Hematopoietic multipotent progenitor cell (in vitro differentiated cells): Measurements from ENCODE around the gene PNMA6A. TPM values are rescaled to one million over a fixed set of nuclear protein-coding genes. Genes with fewer than 3 reads are reported as not detected.
"Not testable (repeated sequence)": the region's sequence is repeated elsewhere in the genome, so short reads cannot be mapped to it uniquely, and the experiment has no call there.

ENCODE experiments used
- DNase-seq, 3 donors: peaks; one replicate each; pipeline ENCODE4 v3.0.0-alpha.2; 2011 to 2015; ENCODE audit warnings: low read depth in 2 of 3, low spot score in 2 of 3
- total RNA-seq: library from RNA; depleted of rRNA; stranded (reverse); fragments of >200 nt; gene quantifications from one replicate; pipeline ENCODE4 v1.2.3, GENCODE V29; 2012

Gene PNMA6A
- total RNA-seq = 4.6 TPM

DNA sequence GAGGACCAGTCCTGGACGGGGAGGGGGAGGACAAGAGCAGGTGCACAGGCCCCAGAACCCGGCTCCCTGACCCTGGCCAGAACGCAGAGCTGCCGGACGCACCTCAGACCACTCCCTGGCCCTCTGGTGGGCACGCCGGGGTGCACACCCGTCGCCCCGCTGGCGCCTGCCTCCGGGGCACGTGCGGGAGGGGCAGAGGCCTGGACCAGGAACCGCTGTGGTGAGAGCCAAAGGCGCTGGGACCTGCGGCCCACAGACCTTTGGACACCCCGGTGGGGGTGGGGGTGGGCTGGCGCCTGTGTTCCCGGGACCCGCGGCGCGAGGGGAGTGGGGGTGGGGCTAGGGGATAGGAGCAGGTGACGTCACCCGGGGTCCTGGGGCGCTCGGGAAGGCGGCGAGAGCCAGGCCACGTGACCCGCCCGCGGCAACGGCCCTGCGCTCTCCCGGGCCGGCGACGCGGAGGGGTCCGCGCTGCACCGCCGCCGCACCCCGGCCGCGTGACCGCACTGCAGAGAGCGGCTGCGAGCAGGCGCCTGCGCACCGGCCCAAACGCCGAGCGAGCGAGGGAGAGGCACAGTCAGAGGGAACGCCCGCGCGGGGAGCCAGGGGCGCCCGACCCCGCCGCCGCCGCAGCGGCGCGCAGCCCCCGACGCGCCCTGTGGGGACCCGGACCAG, at the start of gene PNMA6A:
Gene PNMA6A, plus strand, starts transcription at position 546 of the 675 bp plus-strand sequence. CDS start 609 bp downstream, outside the sequence.
- not testable (repeated sequence) for DNase-seq

DNA sequence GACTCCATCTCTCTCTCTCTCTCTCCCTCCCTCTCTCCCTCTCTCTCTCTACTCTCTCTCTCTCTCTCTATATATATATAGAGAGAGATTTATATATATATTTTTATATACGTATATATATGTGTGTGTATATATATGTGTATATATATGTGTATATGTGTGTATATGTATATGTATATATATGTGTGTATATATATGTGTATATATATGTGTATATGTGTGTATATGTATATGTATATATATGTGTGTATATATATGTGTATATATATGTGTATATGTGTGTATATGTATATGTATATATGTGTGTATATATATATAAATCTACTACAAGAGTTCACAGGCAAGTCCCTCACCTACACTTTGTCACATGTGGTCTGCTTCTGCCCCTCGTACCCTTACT, 45.8 kb upstream of the PNMA6A start:
- DNase-seq = not testable (repeated sequence)

DNA sequence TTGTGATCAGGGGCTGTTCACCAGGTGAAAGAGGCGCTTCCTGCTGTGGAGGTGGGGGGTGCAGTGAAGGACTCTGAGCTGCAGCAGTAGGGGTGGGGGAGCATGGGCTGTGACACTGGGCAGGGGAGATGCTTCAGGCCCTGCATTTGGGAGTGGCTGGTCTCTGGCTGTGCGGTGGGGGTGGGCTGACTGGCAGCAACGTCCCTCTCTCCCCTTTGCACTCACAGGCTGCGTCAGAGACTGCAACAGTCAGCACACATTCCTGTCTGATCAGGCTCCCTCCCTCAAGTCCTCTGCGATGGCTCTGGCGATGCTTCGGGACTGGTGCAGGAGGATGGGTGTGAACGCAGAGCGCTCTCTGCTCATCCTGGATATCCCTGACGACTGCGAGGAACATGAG, 43.8 kb upstream of the PNMA6A start:
- not testable (repeated sequence) for DNase-seq

DNA sequence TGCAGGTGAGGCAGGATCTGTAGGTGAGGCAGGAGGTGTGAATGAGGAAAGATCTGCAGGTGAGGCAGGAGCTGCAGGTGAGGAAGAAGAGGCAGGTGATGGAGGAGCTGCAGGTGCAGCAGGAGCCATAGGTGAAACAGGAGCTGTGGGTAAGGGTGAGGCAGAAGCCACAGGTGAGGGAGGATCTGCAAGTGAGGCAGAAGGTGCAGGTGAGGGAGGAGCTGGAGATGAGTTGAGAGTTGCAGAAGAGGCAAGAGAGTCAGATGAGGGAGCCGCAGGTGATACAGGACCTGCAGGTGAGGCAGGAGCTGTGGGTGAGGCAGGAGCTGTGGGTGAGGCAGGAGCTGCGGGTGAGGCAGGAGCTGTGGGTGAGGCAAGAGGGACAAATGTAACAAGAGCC, 43.1 kb upstream of the PNMA6A start:
- no peak for DNase-seq

DNA sequence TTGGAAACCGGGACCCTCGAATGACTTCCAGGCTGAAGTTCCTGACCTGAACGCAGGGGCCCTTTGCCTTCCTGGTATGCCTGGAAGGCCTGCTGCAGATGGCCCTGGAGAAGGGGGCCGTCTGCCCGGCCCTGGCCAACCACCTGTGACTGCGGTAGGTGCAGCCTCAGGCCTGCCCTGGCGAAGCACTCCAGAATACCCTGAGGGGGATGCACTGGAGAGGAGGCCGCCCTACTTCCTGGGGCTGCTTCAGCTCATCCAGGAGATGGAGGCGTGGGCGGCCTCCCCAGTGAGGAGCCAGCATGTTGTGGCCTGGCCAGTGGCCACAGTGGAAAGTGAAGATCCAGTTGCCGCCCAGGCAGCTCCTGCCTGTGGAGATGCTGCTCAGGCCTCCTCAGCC, 42.4 kb upstream of the PNMA6A start:
- no peak for DNase-seq

DNA sequence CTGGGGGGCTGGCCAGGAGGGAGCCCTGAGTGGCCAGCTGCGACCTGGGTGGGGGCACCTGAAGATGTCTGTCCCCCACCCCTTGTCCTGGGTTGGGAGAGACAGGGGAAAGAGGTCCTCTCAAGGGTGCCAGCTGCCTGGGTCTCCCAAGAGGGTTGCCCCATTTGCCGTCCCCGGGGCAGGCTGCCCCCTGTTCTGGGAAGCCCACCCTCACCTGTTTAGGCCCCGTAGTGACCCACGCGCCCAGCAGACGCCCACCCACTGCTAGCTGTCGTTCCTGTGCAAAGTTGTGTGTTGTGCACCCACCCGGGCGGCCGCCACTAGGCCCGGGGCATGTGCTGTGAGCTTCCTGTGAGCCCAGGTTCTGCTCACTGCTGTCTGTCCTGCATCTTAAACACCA, 41.5 kb upstream of the PNMA6A start:
- DNase-seq = no peak

DNA sequence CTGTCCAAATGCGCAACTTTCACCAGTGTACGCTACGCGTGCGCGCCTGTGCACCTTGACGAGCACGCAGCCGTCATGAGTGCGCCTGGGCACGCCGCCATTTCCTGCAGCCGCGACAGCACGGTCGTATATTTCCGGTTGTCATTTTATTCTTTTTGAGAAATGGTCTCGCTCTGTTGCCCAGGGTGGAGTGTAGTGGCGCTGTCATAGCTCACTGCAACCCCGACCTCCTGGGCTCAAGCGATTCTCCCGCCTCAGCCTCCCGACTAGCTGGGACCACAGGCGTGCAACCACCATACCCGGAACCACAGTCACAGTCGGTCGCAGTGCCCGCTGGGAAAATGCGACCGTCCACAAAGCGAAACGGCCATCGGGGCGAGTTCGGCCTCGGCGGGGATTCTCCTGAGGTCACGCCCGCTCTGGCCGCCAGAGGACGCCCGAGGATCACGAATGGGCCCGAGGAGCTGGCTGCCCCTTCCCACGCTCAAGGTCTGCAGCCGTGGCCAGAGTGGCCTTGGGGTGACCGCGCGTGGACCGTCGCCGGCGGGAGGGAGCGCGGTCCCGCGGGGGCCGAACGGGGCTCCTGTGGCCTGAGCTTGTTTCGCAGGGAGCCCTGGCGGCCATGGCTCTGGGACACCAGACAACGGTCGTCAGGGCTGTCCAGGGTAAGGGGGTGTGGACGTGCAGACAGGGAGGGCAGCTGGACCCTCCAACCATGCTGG, 39.7 kb upstream of the PNMA6A start:
- peak; percentile 38 to 70 (median 49) for DNase-seq

DNA sequence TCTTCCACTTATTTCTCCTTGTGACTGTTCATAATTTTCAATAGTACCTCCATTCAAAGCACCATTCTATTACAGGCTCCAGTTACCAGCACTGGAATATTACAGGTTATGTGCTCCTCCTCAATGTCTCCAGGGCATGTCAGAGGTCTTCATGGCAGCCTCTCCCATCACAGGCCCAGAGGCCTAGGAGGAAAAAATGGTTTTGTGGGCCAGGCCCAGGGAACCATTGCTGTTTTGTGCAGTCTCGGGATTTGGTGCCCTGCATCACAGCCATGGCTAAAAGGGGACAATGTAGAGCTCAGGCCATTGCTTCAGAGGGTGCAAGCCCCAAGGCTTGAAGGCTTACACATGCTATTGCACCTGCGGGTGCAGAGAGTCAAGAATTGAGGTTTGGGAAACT, 23.2 kb upstream of the PNMA6A start:
- no peak for DNase-seq

DNA sequence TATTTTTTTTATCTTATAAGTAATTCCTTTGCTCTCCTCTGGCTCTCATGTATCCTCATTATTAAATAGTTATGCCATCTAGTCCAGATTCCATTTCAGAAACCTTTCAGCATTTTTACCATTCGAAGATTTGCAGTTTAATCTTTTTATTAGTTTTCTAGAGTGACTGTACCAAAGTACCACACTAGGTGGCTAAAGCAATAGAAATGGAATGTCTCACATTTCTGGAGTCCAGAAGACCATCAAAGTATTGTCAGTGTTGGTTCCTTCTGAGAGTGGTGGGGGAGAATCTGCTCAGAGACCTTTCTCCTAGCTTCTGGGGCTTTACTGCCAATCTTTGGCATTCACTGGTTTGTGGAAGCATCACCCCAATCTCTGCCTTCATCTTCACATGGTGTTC, 19.7 kb upstream of the PNMA6A start:
- DNase-seq = no peak

DNA sequence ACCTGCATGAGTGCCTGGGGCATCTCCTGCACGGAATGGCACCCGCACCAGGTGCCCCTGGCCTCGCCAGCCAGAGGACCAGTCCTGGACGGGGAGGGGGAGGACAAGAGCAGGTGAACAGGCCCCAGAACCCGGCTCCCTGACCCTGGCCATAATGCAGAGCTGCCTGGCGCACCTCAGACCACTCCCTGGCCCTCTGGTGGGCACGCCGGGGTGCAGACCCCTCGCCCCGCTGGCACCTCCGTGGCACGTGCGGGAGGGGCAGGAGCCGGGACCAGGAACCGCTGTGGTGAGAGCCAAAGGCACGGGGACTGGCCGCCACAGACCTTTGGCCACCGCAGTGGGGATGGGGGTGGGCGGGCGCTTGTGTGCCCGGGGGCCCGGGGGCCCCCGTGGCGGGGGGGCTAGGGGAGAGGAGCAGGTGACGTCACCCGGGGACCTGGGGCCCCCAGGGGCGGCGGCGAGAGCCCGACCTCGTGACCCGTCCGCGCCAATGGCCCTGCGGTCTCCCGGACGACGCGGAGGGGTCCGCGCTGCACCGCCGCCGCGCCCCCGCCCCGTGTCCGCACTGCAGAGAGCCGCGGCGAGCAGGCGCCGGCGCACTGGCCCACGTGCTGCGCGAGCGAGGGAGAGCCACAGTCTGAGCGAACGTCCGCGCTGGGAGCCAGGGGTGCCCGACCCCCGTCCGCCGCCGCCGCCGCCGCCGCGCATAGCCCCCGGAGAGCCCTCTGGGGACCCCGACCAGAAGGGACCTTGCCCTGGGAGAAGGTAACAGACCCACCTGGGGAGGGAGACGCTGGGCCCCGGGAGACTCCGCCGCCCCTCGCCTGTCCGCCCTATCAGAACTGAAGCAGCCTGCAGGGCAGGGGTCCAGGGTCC, 16.1 kb upstream of the PNMA6A start, which contains the start of gene PNMA3:
Gene PNMA3, plus strand, starts transcription at position 600 of the 879 bp plus-strand sequence. CDS start 586 bp downstream, outside the sequence.
- DNase-seq = peak in 2 of 3 donors; percentile 6 to 14

DNA sequence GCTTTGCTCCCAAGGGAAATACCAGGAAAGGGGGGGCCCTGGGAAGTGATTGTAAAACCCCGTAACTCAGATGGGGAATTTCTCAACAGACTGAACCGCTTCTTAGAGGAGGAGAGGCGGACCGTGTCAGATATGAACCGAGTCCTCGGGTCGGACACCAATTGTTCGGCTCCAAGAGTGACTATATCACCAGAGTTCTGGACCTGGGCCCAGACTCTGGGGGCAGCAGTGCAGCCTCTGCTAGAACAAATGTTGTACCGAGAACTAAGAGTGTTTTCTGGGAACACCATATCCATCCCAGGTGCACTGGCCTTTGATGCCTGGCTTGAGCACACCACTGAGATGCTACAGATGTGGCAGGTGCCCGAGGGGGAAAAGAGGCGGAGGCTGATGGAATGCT, 15.0 kb upstream of the PNMA6A start:
- no peak for DNase-seq

DNA sequence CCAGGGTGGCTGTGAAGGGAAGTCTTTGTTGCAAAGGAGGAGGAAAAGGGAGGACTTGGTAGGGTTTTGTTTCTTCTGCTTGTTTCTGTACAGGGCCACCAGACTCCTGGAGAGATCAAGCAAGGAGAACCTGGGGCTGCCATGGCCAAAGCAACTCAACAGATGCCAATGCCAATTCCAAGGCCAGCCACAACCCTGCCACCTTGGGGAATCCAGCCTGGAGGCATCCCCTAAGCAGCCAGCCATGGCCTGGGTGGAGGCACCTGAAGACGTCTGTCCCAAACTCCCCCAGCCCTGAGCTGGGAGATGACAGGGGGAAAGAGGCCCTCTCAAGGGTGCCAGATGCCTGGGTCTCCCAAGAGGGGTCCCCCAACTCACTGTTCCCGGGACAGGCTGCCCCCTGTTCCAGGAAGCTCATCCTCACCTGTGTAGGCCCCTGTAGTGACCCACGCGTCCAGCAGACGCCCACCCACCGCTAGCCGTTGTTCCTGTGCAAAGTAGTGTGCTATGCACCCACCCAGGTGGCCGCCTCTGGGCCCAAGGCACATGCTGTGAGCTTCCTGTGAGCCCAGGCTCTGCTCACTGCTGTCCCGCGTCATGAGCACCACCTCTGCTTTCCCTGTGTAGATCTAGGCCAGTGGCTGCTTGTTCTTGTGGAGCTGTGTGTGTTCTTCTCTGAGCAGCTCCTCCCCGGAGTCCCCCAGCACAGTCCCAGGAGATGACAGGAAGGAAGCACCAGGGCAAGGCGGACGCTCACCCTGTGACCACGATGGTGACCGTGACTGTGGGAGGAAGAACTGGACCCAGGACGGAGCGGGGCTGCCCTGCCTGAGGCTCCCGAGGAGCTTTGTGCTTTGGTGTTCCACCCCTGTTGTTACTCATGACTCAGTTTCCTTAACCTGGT, 12.8 kb upstream of the PNMA6A start:
- no peak for DNase-seq

DNA sequence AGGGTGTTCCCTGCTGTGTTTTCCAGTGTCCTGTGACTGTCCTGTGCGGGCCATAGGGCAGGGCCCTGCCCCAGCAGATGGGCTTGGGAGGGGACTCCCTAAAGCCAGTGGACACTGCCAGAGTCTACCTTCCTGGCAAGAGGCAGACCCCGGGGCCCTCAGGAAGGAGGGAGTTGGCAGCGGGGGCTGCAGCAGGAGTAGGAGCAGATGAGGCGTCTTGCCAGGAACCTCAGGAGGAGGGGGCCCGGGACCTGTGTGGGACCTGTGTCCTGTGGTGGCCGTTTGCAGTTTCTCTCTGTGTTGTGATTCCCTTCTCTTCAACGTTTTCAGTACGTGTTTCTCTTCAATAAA, 12.2 kb upstream of the PNMA6A start:
- no peak for DNase-seq

DNA sequence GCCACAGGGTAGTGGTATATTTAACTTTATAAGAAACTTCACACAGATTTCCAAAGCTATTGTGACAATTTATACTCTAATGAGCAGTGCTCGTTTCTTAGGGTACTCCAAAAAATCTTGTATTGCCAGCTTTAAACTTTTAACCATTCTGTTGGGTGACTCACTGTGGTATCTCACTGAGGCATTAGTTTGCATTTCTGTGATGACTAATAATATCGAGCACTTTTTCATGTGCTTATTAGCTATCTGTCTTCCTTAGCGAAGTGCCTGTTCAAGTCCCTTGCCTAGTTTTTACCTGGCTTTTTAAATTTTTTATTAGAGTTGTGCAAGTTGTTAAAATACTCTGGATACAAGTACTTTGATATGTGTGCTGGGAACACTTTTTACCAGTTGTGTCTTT, 10.5 kb upstream of the PNMA6A start:
- no peak for DNase-seq

DNA sequence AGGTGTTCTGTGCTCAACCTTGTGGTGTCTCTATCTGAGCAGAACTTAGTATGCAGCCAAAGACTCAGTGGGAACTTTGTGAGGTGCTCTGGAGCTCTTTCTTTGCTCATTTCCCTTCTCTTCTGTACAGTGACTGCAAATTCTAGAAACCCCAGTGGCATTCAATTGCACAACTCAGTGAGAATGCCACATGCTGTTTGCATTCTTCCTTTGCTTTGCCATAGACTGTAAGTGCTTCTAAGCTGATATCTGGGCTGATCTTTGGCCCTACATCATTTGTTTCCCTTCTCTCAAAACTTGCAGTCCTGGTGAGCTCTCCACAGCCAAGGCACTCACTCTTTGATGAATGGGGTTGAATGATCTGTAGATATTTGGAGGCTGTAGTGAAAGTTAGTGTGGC, 8.9 kb upstream of the PNMA6A start:
- DNase-seq = no peak

DNA sequence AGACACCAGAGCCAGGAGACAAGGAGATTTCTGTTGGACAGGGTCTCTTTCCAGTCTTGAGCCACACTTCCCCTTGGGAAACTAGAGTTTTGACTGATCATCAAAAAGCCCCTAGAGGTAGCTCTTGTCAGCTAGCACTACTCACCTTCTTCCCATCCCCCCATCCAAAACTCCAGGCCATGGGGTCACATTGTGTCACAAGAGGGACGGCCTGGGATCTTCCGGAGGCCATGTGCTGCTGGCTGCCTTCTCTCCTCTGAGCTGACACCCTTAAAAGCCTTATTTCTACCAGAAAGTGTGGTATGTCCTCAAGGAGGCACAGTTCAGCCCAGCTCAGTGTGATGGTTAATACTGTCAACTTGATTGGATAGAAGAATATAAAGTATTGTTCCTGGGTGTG, 8.2 kb upstream of the PNMA6A start:
- DNase-seq = no peak

DNA sequence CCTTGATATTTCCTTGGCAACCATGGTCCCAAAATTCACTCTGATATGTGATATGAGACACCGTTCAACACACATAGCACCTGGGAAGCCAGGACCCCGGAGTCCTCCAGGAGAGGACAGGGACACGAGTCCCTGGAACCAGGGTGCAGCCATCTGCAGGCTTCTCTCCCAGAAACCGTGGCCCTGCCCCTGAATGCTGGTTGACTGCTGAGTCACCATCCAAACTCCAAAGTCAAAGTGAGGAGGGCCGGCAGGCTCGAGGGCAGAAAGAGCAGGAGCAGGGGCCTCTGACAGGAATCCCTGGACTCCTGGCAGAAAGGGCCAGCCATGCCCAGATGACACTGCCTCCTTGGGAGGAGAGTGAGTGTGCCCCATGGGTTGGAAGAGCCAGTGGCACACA, 6.9 kb upstream of the PNMA6A start:
- DNase-seq = no peak

DNA sequence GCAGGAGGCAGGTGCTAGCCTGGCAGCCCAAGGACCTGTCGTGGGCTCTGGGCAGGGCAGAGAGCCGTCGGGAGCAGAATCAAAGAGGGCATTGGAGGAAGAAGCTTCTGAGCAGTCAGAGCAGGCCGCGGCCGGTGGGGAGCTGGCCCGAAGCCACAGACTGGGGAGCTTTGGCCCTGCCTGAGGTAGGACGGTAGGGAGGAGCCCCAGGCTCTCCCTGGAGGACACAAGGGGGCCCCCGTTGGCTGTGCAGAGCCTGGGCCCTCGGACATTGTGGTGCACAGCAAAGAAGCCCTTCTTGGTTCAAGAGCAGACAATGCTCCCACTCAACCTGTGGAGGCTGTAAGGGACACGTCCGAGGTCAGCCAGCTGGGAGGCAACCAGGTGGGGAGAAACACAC, 5.9 kb upstream of the PNMA6A start:
- DNase-seq = not testable (repeated sequence)

DNA sequence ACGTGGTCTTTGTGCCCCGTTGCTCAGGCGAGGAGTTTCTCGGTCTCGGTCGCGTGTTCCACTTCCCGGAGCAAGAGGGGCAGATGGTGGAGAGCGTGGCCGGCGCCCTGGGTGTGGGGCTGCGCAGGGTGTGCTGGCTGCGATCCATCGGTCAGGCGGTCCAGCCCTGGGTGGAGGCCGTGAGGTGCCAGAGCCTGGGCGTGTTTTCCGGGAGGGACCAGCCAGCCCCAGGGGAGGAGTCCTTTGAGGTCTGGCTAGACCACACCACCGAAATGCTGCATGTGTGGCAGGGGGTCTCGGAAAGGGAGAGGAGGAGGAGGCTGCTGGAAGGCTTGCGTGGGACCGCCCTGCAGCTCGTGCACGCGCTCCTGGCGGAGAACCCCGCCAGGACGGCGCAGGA, 1.1 kb downstream of the PNMA6A start:
- not testable (repeated sequence) for DNase-seq

DNA sequence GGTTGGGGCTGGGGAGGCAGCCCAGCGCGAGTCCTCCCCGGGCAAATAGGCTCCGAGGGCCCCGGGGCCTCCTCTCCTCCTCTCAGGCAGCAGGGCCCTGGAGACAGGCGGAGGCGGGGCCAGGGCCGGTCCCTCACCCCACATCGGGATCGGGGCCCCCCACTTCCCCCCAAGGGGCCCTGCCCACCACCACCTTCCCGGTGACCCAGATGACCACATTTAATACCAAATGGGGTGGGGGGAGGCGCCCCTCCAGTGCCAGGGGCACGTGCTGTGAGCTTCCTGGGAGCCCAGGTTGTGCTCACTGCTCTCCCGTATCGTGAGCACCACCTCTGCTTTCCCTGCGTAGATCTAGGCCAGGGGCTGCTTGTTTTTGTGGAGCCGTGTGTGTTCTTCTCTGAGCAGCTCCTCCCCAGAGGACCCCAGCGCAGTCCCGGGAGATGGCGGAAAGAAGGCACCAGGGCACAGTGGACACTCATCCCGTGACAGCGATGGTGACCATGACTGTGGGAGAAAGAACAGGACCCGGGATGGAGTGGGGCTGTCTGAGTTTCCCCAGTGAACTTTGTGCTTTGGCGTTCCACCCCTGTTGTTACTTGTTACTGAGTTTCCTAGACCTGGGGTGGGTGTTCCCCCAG, 2.1 kb downstream of the PNMA6A start:
- DNase-seq = no peak
